A549 (cell line): ENCODE data around the gene INO80C. TPM values are rescaled to one million over a fixed set of nuclear protein-coding genes. Genes with fewer than 3 reads are reported as not detected.

Experiments used
- ATAC-seq, 2 experiments: fragments of 200-7000 bp in 1 of 2; fragments of >200 bp in 1 of 2; cut with Nextera tagmentation in 1 of 2; cut with Tn5 transposase in 1 of 2; 3 replicates each; pipeline versions ENCODE4 v1.8.0 to v1.9.1; 2018 to 2020; ENCODE audit warnings: mild to moderate bottlenecking in 1 of 2, moderate library complexity in 1 of 2
- CTCF ChIA-PET: fragments of 300-600 bp; sonication (Branson Sonifier 250); formaldehyde crosslinking; extraction: SDS; loops from one replicate; lab custom pipeline; 2021; ENCODE audit warnings: antibody characterized with exemption, inconsistent platforms; lab: Yijun Ruan, JAX
- POLR2A ChIA-PET: fragments of 350-600 bp; formaldehyde crosslinking; extraction: SDS; loops from one replicate; lab custom pipeline; 2021; ENCODE audit warnings: antibody characterized with exemption, inconsistent platforms; lab: Yijun Ruan, JAX
- DNase-seq, 2 experiments: peaks; one replicate each; pipeline versions ENCODE4 v3.0.0 to v3.0.0-alpha.2; 2011 to 2016; ENCODE audit warnings: low read depth in 1 of 2, low spot score in 1 of 2
- FAIRE-seq: peaks from 2 replicates; lab custom pipeline; 2011; peaks lifted over from hg19 to GRCh38; lab: Jason Lieb, UNC
- H3K27ac ChIP-seq, 2 experiments: fragments of >200 bp; sonication (Bioruptor Twin); formaldehyde crosslinking; 3 replicates each; pipeline ENCODE4 v1.5.1; 2016 to 2017
- H3K4me1 ChIP-seq: fragments of >200 bp; sonication (Bioruptor Twin); formaldehyde crosslinking; 3 replicates; pipeline ENCODE4 v1.6.1; 2016
- H3K4me2 ChIP-seq: fragments of >200 bp; sonication (Bioruptor Twin); formaldehyde crosslinking; 3 replicates; pipeline ENCODE4 v1.6.1; 2016
- H3K4me3 ChIP-seq: fragments of >200 bp; sonication (Bioruptor Twin); formaldehyde crosslinking; 3 replicates; pipeline ENCODE4 v1.5.1; 2016
- H3K9me3 ChIP-seq: fragments of >200 bp; sonication (Bioruptor Twin); formaldehyde crosslinking; 3 replicates; pipeline ENCODE4 v1.6.1; 2016
- BHLHE40 ChIP-seq: IDR thresholded peaks from 2 replicates; pipeline ENCODE4 v1.6.1; 2012; ENCODE audit warnings: low read depth, low read length, inconsistent platforms
- CHD2 ChIP-seq: fragments of 150-350 bp; IDR thresholded peaks from 2 replicates; pipeline ENCODE4 v1.6.1; 2014; ENCODE audit warnings: low read length; ENCODE audit not compliant: partially characterized antibody
- EHF ChIP-seq: fragments of 250-450 bp; sonication (Bioruptor Pico); IDR thresholded peaks from 2 replicates; pipeline ENCODE4 v1.5.0; 2020; ENCODE audit warnings: mild to moderate bottlenecking
- EHMT2 ChIP-seq: fragments of 200-600 bp; sonication (generic); IDR thresholded peaks from 2 replicates; pipeline ENCODE4 v1.6.1; 2016; ENCODE audit warnings: antibody characterized with exemption, low read depth, mild to moderate bottlenecking, moderate library complexity
- FOSL2 ChIP-seq, 2 experiments: fragments of 450-650 bp in 1 of 2; fragments of >200 bp in 1 of 2; sonication (Bioruptor Twin) in 1 of 2; formaldehyde crosslinking; IDR thresholded peaks; 2 replicates each; pipeline versions ENCODE4 v1.5.0 to v1.6.1; 2016 to 2020; ENCODE audit warnings: mild to moderate bottlenecking in 1 of 2, moderate library complexity in 1 of 2
- HDAC2 ChIP-seq: fragments of 200-600 bp; sonication (generic); IDR thresholded peaks from 2 replicates; pipeline ENCODE4 v1.6.1; 2016
- HOXA7 ChIP-seq: fragments of 250-450 bp; sonication (Bioruptor Pico); IDR thresholded peaks from 2 replicates; pipeline ENCODE4 v1.5.0; 2020; ENCODE audit warnings: mild to moderate bottlenecking, moderate library complexity
- HOXB13 ChIP-seq: fragments of 250-450 bp; sonication (Bioruptor Pico); IDR thresholded peaks from 2 replicates; pipeline ENCODE4 v1.5.0; 2020; ENCODE audit warnings: low read depth, mild to moderate bottlenecking, moderate library complexity
- HOXB5 ChIP-seq: fragments of 250-450 bp; sonication (Bioruptor Pico); IDR thresholded peaks from 2 replicates; pipeline ENCODE4 v1.5.0; 2020; ENCODE audit warnings: mild to moderate bottlenecking, moderate library complexity
- JUN ChIP-seq, 2 experiments: fragments of >200 bp; sonication (Bioruptor Twin); formaldehyde crosslinking; IDR thresholded peaks; 2 replicates in 1 of 2; 3 replicates in 1 of 2; pipeline ENCODE4 v1.6.1; 2016 to 2017
- JUNB ChIP-seq: fragments of >200 bp; sonication (Bioruptor Twin); formaldehyde crosslinking; IDR thresholded peaks from 2 replicates; pipeline ENCODE4 v1.6.1; 2016
- KDM1A ChIP-seq: fragments of 200-600 bp; sonication (generic); IDR thresholded peaks from 2 replicates; pipeline ENCODE4 v1.6.1; 2016; ENCODE audit warnings: low read depth, mild to moderate bottlenecking
- KDM5A ChIP-seq: fragments of 200-600 bp; sonication (generic); IDR thresholded peaks from 2 replicates; pipeline ENCODE4 v1.6.1; 2016; ENCODE audit warnings: antibody characterized with exemption, mild to moderate bottlenecking
- MAFK ChIP-seq: fragments of 450-650 bp; IDR thresholded peaks from 2 replicates; pipeline ENCODE4 v1.6.1; 2014; ENCODE audit not compliant: partially characterized antibody
- MAZ ChIP-seq: fragments of 150-350 bp; IDR thresholded peaks from 2 replicates; pipeline ENCODE4 v1.6.1; 2014; ENCODE audit warnings: antibody characterized with exemption, low read depth, low read length, borderline replicate concordance
- MYC ChIP-seq: IDR thresholded peaks from 2 replicates; pipeline ENCODE4 v1.6.1; 2012; ENCODE audit warnings: mild to moderate bottlenecking, inconsistent platforms, low read length, improper control_type of control experiment, borderline replicate concordance
- NPAS2 ChIP-seq: fragments of 250-450 bp; sonication (Bioruptor Pico); IDR thresholded peaks from 2 replicates; pipeline ENCODE4 v1.8.0; 2022; ENCODE audit warnings: mild to moderate bottlenecking, moderate library complexity, borderline replicate concordance
- POLR2AphosphoS2 ChIP-seq: conservative IDR thresholded peaks from 2 replicates; pipeline ENCODE4 v1.6.1; 2012; ENCODE audit warnings: low read length, improper control_type of control experiment, inconsistent platforms
- RAD21 ChIP-seq, 2 experiments: fragments of >200 bp in 1 of 2; sonication (Bioruptor Twin) in 1 of 2; formaldehyde crosslinking in 1 of 2; IDR thresholded peaks in 1 of 2; conservative IDR thresholded peaks in 1 of 2; 2 replicates in 1 of 2; 3 replicates in 1 of 2; pipeline ENCODE4 v1.6.1; 2012 to 2018; ENCODE audit warnings: inconsistent platforms in 1 of 2
- RFX5 ChIP-seq: fragments of 450-650 bp; IDR thresholded peaks from 2 replicates; pipeline ENCODE4 v1.7.1; 2014; ENCODE audit warnings: antibody characterized with exemption, mild to moderate bottlenecking, moderate library complexity
- RNF2 ChIP-seq: fragments of 200-600 bp; sonication (generic); IDR thresholded peaks from 2 replicates; pipeline ENCODE4 v1.6.1; 2016; ENCODE audit warnings: low read depth, mild to moderate bottlenecking, antibody characterized with exemption, moderate library complexity, borderline replicate concordance
- ZFP36 ChIP-seq: fragments of 450-650 bp; IDR thresholded peaks from 2 replicates; pipeline ENCODE4 v1.6.1; 2014; ENCODE audit warnings: borderline replicate concordance; ENCODE audit not compliant: partially characterized antibody
- ZNF302 ChIP-seq: fragments of 250-450 bp; sonication (Bioruptor Pico); IDR thresholded peaks from 2 replicates; pipeline ENCODE4 v1.9.0; 2021; ENCODE audit warnings: inconsistent platforms, mild to moderate bottlenecking, moderate library complexity
- ZSCAN20 ChIP-seq: fragments of 250-450 bp; sonication (Bioruptor Pico); IDR thresholded peaks from 2 replicates; pipeline ENCODE4 v1.8.0; 2022; ENCODE audit warnings: mild to moderate bottlenecking, moderate library complexity
- WGBS: methylation state at CpG from one replicate; pipeline ENCODE4 v1.1.6; 2017; ENCODE audit errors: missing lambda C conversion rate; 5-methylcytosine and 5-hydroxymethylcytosine counted together
- polyA plus RNA-seq, 4 experiments: library from polyadenylated mRNA; depleted of rRNA in 3 of 4; stranded (reverse); fragments of >200 nt; fragmentation: RNase III in 1 of 4; extraction: RNeasy Plus Mini Kit Qiagen cat#74134 plus additional on column Dnase treatment in 1 of 4; gene quantifications; 2 replicates in 3 of 4; 3 replicates in 1 of 4; pipeline ENCODE4 v1.2.3, GENCODE V29; 2011 to 2017
- TF ChIP-seq, protein P1 (sequence below): fragments of >200 bp; sonication (Bioruptor Twin); formaldehyde crosslinking; IDR thresholded peaks from 3 replicates; pipeline ENCODE4 v1.5.1; 2016
- TF ChIP-seq, protein P2 (sequence below): fragments of 150-350 bp; IDR thresholded peaks from 2 replicates; pipeline ENCODE4 v1.6.1; 2014; ENCODE audit warnings: low read depth, mild to moderate bottlenecking, low read length

INO80C gene
- polyA plus RNA-seq, 2 of the 4 experiments (the other 2 are of a cell fraction): 22.1 to 33.3 TPM

DNA sequence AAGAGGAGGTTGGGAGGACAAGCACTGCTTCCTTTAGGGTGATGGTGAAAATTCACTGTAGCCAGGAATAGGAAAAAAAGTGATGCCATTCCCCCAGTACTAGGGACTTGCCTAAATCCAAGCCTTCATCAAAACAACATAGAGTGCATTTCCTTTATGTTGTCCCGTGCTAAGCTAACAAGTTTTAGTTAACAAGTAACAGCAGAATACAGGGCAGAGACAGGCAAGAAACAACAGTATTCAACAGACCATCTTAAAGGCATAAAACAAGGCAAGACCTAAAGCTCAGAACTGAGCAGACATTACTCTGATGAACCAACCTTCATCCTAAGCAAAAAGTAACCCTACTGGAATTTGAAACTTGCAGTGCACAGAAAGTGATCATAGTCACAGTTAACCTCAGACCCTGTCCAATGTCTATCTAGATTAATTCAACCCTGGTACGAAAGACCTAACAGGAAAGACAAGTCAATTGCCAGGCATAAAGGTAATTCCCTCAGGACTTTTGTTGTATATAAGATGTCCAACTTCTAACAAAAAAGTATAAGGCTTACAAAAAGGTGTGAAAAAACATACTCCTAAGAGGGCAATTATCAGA lies 49.3 kb upstream of the INO80C start:
- DNase-seq (no peak), ATAC-seq (no peak), FAIRE-seq (no peak)
- Histone ChIP-seq H3K4me1 (0 out of 3 replicates have a peak, but pooled peaks cover 8% of the 10 kb centered on the region), H3K4me2 (0 out of 3 replicates have a peak overlapping the region, but pooled peaks have one; percentile 0), H3K27ac (no peak overlapping the region), H3K4me3 (no peak overlapping the region), H3K9me3 (no peaks in the 10 kb centered on the region)
- POLR2A ChIA-PET: no interaction called here
- TF ChIP-seq ZNF302 (CRISPR knock-in tag) (no peak), HDAC2 (no peak)
- CTCF ChIA-PET: interaction anchor here (0.8 kb wide), 1 partner anchor 21 kb away, joined by 3 read pairs; no protein-coding TSS in a partner anchor
- WGBS: 42% methylated on average over 2 of the region's 2 CpGs

DNA sequence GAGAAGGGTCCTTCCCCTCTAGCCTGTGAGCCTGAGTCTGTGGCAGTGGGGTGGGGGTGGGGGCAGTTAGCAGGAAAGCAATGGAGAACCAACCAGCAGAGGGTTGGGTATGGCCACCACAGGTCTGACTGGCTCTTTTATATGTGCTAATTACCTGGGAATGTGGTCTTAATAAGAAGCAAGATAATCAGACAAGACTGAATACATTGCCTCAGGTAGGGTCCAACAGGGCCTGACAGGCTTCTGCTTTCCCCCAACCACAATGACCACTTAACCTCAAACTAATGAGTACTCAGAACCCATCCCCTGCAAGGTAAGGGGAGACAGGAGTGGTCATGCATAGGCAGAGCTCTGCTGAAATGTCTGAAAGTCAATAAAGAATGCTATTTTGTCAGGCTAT lies 44.6 kb upstream of the INO80C start:
- peaks cover 3% of the 10 kb centered on the region for H3K9me3 ChIP-seq
- H3K4me3 ChIP-seq: no peak overlapping the region
- DNase-seq (no peak), FAIRE-seq (no peak), ATAC-seq (no peak)
- ChIA-PET CTCF (no interaction called here), POLR2A (no interaction called here)
- no peak overlapping the region for H3K4me2 ChIP-seq
- H3K27ac ChIP-seq: no peak overlapping the region
- TF ChIP-seq ZSCAN20 (CRISPR knock-in tag): no peak
- H3K4me1 ChIP-seq: 0 out of 3 replicates have a peak, but pooled peaks cover 5% of the 10 kb centered on the region

DNA sequence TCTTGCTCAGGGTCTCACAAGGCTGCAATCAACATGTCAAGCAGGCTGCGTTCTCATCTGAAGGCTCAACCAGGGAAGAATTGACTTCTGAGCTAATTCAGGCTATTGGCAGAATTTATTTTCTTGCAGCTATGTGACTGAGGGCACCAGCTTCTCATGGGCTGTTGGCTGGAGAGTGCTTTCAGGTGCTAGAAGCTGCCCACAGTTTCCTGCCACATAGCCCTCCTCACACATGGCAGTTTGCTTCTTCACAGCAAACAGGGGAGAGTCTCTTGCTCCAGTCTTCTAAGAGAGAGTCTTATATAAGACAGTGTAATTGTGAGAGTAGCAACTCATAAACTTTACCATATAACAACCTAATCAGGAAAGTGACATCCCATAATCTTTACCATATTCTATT lies 37.5 kb upstream of the INO80C start:
- 89% methylated on average over 1 of the region's 1 CpG for WGBS
- Histone ChIP-seq H3K4me1 (no peaks in the 10 kb centered on the region), H3K27ac (no peak overlapping the region), H3K4me2 (no peak overlapping the region), H3K9me3 (peaks cover 3% of the 10 kb centered on the region), H3K4me3 (no peak overlapping the region)
- FAIRE-seq (no peak), ATAC-seq (no peak), DNase-seq (no peak)
- CTCF ChIA-PET: no interaction called here
- TF ChIP-seq, protein P1, sequence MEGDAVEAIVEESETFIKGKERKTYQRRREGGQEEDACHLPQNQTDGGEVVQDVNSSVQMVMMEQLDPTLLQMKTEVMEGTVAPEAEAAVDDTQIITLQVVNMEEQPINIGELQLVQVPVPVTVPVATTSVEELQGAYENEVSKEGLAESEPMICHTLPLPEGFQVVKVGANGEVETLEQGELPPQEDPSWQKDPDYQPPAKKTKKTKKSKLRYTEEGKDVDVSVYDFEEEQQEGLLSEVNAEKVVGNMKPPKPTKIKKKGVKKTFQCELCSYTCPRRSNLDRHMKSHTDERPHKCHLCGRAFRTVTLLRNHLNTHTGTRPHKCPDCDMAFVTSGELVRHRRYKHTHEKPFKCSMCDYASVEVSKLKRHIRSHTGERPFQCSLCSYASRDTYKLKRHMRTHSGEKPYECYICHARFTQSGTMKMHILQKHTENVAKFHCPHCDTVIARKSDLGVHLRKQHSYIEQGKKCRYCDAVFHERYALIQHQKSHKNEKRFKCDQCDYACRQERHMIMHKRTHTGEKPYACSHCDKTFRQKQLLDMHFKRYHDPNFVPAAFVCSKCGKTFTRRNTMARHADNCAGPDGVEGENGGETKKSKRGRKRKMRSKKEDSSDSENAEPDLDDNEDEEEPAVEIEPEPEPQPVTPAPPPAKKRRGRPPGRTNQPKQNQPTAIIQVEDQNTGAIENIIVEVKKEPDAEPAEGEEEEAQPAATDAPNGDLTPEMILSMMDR: no peak
- no peak for TF ChIP-seq FOSL2 (IDR thresholded peaks at IDR 0.05)
- TF ChIP-seq FOSL2 (CRISPR knock-in tag; IDR thresholded peaks at IDR 0.05): no peak
- no peak for TF ChIP-seq NPAS2 (CRISPR knock-in tag)
- TF ChIP-seq CHD2: no peak
- TF ChIP-seq KDM1A: no peak
- TF ChIP-seq JUNB: no peak
- no peak for TF ChIP-seq JUN (IDR thresholded peaks at IDR 0.05)
- TF ChIP-seq, protein P2, sequence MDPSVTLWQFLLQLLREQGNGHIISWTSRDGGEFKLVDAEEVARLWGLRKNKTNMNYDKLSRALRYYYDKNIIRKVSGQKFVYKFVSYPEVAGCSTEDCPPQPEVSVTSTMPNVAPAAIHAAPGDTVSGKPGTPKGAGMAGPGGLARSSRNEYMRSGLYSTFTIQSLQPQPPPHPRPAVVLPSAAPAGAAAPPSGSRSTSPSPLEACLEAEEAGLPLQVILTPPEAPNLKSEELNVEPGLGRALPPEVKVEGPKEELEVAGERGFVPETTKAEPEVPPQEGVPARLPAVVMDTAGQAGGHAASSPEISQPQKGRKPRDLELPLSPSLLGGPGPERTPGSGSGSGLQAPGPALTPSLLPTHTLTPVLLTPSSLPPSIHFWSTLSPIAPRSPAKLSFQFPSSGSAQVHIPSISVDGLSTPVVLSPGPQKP: no peak
- TF ChIP-seq BHLHE40: no peak
- TF ChIP-seq ZFP36: no peak
- TF ChIP-seq HOXB13 (CRISPR knock-in tag): no peak
- TF ChIP-seq, all 56 proteins: peak for 0
- POLR2A ChIA-PET: no interaction called here

DNA sequence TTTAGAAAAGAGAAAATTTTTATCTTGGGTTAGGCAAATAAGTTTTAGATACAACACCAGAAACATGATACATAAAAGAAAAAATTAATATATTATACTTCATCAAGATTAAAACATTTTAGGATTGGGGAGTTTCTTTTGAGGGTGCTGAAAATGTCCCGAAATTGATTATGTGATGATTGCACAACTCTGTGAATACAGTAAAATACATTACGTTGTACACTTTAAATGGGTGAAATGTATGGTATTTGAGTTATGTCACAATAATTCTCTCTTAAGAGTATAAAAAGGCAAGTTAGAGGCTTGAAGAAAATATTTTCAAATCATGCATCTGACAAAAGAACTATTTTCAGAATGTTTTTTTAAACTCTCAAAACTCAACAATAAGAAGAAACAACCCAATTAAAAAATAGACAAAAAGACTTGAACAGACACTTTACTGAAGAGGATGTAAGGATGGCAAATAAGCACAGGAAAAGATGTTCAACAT lies 36.2 kb upstream of the INO80C start:
- FAIRE-seq (no peak), ATAC-seq (no peak), DNase-seq (no peak)
- Histone ChIP-seq H3K4me1 (no peaks in the 10 kb centered on the region), H3K4me3 (no peak overlapping the region), H3K27ac (no peak overlapping the region), H3K9me3 (peaks cover 1% of the 10 kb centered on the region), H3K4me2 (no peak overlapping the region)
- TF ChIP-seq FOSL2 (IDR thresholded peaks at IDR 0.05): no peak
- no peak for TF ChIP-seq FOSL2 (CRISPR knock-in tag; IDR thresholded peaks at IDR 0.05)
- TF ChIP-seq POLR2AphosphoS2: no peak
- TF ChIP-seq EHF (CRISPR knock-in tag): no peak
- no peak for TF ChIP-seq RAD21 (conservative IDR thresholded peaks at IDR 0.05 in 1 of 2, IDR thresholded peaks at IDR 0.05 in 1 of 2)
- no peak for TF ChIP-seq RNF2
- TF ChIP-seq JUNB: no peak
- no peak for TF ChIP-seq MAZ
- no peak for TF ChIP-seq KDM5A
- no peak for TF ChIP-seq MAFK
- TF ChIP-seq BHLHE40: no peak
- no peak for TF ChIP-seq RFX5
- TF ChIP-seq HOXA7 (CRISPR knock-in tag): no peak
- TF ChIP-seq HOXB5 (CRISPR knock-in tag): no peak
- no peak for TF ChIP-seq EHMT2
- no peak for TF ChIP-seq MYC
- 57% methylated on average over 2 of the region's 2 CpGs for WGBS
- POLR2A ChIA-PET: no interaction called here
- CTCF ChIA-PET: no interaction called here
